ENCODE results near the gene SIMC1. TPM values are rescaled to one million over a fixed set of nuclear protein-coding genes. Genes with fewer than 3 reads are reported as not detected.
"Not testable (repeated sequence)": the region's sequence is repeated elsewhere in the genome, so short reads cannot be mapped to it uniquely, and the experiment has no call there.

SIMC1 gene
- total and polyA plus RNA-seq, 2 donors (not counting 1 experiment from before 2014, with no cell fraction given), result 20.6 to 63.8 TPM

- H3K27me3 ChIP-seq (replicated peaks in 1 of 4; ENCODE audit: control extremely low read depth in 1 of 4, control insufficient read depth in 3 of 4, insufficient read depth in 4 of 4, low read length in 3 of 4); DNase-seq; H3K4me3 Mint-ChIP-seq; H4K20me1 ChIP-seq (ENCODE audit: control insufficient read depth, insufficient read depth, low read length, poor library complexity, severe bottlenecking); ATAC-seq (ENCODE audit: low read depth); H2AFZ ChIP-seq (ENCODE audit: insufficient read depth, low read depth, low read length, poor library complexity, severe bottlenecking); H3K9ac ChIP-seq (ENCODE audit: low read length); H3K9me3 Mint-ChIP-seq (ENCODE audit: insufficient read depth); H3K79me2 ChIP-seq (ENCODE audit: control insufficient read depth, insufficient read depth, low read length); H3K4me1 Mint-ChIP-seq; H3K27ac ChIP-seq (ENCODE audit: low read length in 2 of 2); intact Hi-C loops (cut with micrococcal nuclease); H3K27me3 Mint-ChIP-seq; H3K9me3 ChIP-seq (ENCODE audit: control extremely low read depth in 1 of 3, control insufficient read depth in 2 of 3, insufficient read depth in 1 of 3, low read length in 2 of 3); H3K36me3 ChIP-seq (replicated peaks in 1 of 2; ENCODE audit: control extremely low read depth in 1 of 2, control insufficient read depth in 1 of 2, extremely low read depth in 1 of 2, insufficient read depth in 2 of 2, low read length in 1 of 2); H3K4me2 ChIP-seq (replicated peaks; ENCODE audit: low read depth, low read length, poor library complexity, severe bottlenecking); H3K4me3 ChIP-seq (ENCODE audit: control extremely low read depth in 1 of 5, extremely low read depth in 1 of 5, insufficient read depth in 1 of 5, low read depth in 2 of 5, low read length in 4 of 5); POLR2A ChIA-PET; H3K4me1 ChIP-seq (ENCODE audit: control insufficient read depth in 2 of 2, insufficient read depth in 2 of 2, low read length in 2 of 2); H3K27ac Mint-ChIP-seq; CTCF ChIA-PET: not testable (repeated sequence)
- WGBS (ENCODE audit: insufficient coverage), result over 99% methylated on average over 18 of the region's 38 CpGs
Measured at GRCh38 chr5:176222006-176222405, 16.2 kb upstream of the SIMC1 start.

DNA sequence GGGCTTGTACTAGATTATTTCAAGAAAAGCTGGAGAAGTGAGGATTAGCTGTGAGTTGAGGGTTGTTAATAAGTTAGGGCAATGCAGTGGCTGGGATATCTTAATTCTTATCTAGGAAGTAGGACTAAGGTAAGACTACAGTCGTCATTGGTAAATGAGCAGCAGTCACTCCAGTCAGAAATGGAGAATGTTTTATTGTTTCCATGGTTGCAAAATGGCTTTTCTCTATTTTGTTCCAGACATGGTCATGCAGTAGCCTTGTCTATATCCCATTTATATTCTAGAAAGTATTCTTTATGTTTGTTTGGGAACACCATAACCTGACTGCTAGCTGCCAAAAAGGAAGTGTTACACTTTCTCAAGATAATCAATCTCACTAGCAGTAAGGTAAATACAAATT is 9.9 kb upstream of the SIMC1 start:
- CTCF ChIA-PET; H3K4me1 ChIP-seq (ENCODE audit: control insufficient read depth in 2 of 2, insufficient read depth in 2 of 2, low read length in 2 of 2); H4K20me1 ChIP-seq (ENCODE audit: control insufficient read depth, insufficient read depth, low read length, poor library complexity, severe bottlenecking); ATAC-seq (ENCODE audit: low read depth); H2AFZ ChIP-seq (ENCODE audit: insufficient read depth, low read depth, low read length, poor library complexity, severe bottlenecking); H3K9me3 ChIP-seq (ENCODE audit: control extremely low read depth in 1 of 3, control insufficient read depth in 2 of 3, insufficient read depth in 1 of 3, low read length in 2 of 3); H3K79me2 ChIP-seq (ENCODE audit: control insufficient read depth, insufficient read depth, low read length); DNase-seq; H3K27me3 Mint-ChIP-seq; H3K4me2 ChIP-seq (replicated peaks; ENCODE audit: low read depth, low read length, poor library complexity, severe bottlenecking); H3K4me3 Mint-ChIP-seq; H3K4me1 Mint-ChIP-seq; H3K27ac Mint-ChIP-seq; intact Hi-C loops (cut with micrococcal nuclease); H3K36me3 ChIP-seq (replicated peaks in 1 of 2; ENCODE audit: control extremely low read depth in 1 of 2, control insufficient read depth in 1 of 2, extremely low read depth in 1 of 2, insufficient read depth in 2 of 2, low read length in 1 of 2); H3K9ac ChIP-seq (ENCODE audit: low read length); H3K4me3 ChIP-seq (ENCODE audit: control extremely low read depth in 1 of 5, extremely low read depth in 1 of 5, insufficient read depth in 1 of 5, low read depth in 2 of 5, low read length in 4 of 5); H3K27me3 ChIP-seq (replicated peaks in 1 of 4; ENCODE audit: control extremely low read depth in 1 of 4, control insufficient read depth in 3 of 4, insufficient read depth in 4 of 4, low read length in 3 of 4); H3K27ac ChIP-seq (ENCODE audit: low read length in 2 of 2); POLR2A ChIA-PET; H3K9me3 Mint-ChIP-seq (ENCODE audit: insufficient read depth): not testable (repeated sequence)
- WGBS (ENCODE audit: insufficient coverage), result no CpG with 5 or more reads among the region's 1 CpG

DNA sequence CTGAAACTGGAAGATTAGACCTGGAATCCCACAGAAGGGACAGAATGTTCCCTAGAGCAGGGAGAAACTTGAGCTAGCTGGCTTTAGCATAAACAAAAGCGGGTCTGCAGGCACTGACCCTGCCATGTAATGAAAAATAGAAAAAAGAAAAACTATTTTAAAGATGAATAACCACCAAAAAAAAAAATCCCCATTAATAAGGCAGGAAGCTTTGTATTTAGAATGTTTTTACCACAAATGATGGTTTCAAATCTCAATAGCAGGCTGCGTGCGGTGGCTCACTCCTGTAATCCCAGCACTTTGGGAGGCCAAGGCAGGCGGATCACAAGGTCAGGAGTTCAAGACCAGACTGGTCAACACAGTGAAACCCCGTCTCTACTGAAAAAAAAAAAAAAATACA is 5.0 kb upstream of the SIMC1 start:
- H3K9ac ChIP-seq (ENCODE audit: low read length); H3K27me3 Mint-ChIP-seq; H2AFZ ChIP-seq (ENCODE audit: insufficient read depth, low read depth, low read length, poor library complexity, severe bottlenecking); H3K4me3 ChIP-seq (ENCODE audit: control extremely low read depth in 1 of 5, extremely low read depth in 1 of 5, insufficient read depth in 1 of 5, low read depth in 2 of 5, low read length in 4 of 5); POLR2A ChIA-PET; H4K20me1 ChIP-seq (ENCODE audit: control insufficient read depth, insufficient read depth, low read length, poor library complexity, severe bottlenecking); H3K27me3 ChIP-seq (replicated peaks in 1 of 4; ENCODE audit: control extremely low read depth in 1 of 4, control insufficient read depth in 3 of 4, insufficient read depth in 4 of 4, low read length in 3 of 4); H3K9me3 ChIP-seq (ENCODE audit: control extremely low read depth in 1 of 3, control insufficient read depth in 2 of 3, insufficient read depth in 1 of 3, low read length in 2 of 3); H3K36me3 ChIP-seq (replicated peaks in 1 of 2; ENCODE audit: control extremely low read depth in 1 of 2, control insufficient read depth in 1 of 2, extremely low read depth in 1 of 2, insufficient read depth in 2 of 2, low read length in 1 of 2); H3K27ac Mint-ChIP-seq; H3K27ac ChIP-seq (ENCODE audit: low read length in 2 of 2); H3K4me1 ChIP-seq (ENCODE audit: control insufficient read depth in 2 of 2, insufficient read depth in 2 of 2, low read length in 2 of 2); CTCF ChIA-PET; DNase-seq; ATAC-seq (ENCODE audit: low read depth); H3K4me3 Mint-ChIP-seq; H3K79me2 ChIP-seq (ENCODE audit: control insufficient read depth, insufficient read depth, low read length); H3K9me3 Mint-ChIP-seq (ENCODE audit: insufficient read depth); H3K4me2 ChIP-seq (replicated peaks; ENCODE audit: low read depth, low read length, poor library complexity, severe bottlenecking): not testable (repeated sequence)
- intact Hi-C loops (cut with micrococcal nuclease), result loop anchor here (10.0 kb wide), 1 partner anchor 152 kb away; the partner anchor contains the start of genes HIGD2A and NOP16
- H3K4me1 Mint-ChIP-seq, result peaks cover 18% of the 10 kb centered on the region
- WGBS (ENCODE audit: insufficient coverage), result 100% methylated on average over 1 of the region's 5 CpGs
